ENCODE data around the gene TSPAN33. TPM values are rescaled to one million over a fixed set of nuclear protein-coding genes. Genes with fewer than 3 reads are reported as not detected.

TSPAN33 gene
- polyA plus RNA-seq, 1 of the 3 experiments (the other 2 are of a cell fraction) = 6.9 TPM

GRCh38 chr7:129203050-129203741, 58.7 kb downstream of the TSPAN33 start:
- no peaks in the 10 kb centered on the region for H3K27me3 ChIP-seq (ENCODE audit: insufficient read depth)
- no peak overlapping the region for H3K4me2 ChIP-seq
- H4K20me1 ChIP-seq (ENCODE audit: insufficient read depth) = peaks cover 12% of the 10 kb centered on the region; the same call in 1 of the 2 replicates
- TF ChIP-seq EZH2phosphoT487 (IDR thresholded peaks at IDR 0.05; ENCODE audit: borderline replicate concordance, low read depth) (no peak), TCF12 (IDR thresholded peaks at IDR 0.05) (no peak)
- H3K9me3 ChIP-seq = no peaks in the 10 kb centered on the region
- no peak overlapping the region for H3K27ac ChIP-seq (ENCODE audit: low read depth in 2 of 2, low read length in 1 of 2)
- no peak overlapping the region for H2AFZ ChIP-seq (ENCODE audit: low read depth)
- peaks cover 19% of the 10 kb centered on the region; the same call in 1 of the 2 replicates for H3K79me2 ChIP-seq (ENCODE audit: insufficient read depth)
- H3K9me2 ChIP-seq = no peaks in the 10 kb centered on the region
- ChIA-PET CTCF (interaction anchor here (1.0 to 14.2 kb wide), 6 partner anchors 8 to 442 kb away, joined by 4 to 385 read pairs (median 4); no protein-coding TSS in a partner anchor), POLR2A (no interaction called here)
- H3F3A ChIP-seq (replicated peaks; ENCODE audit: insufficient read depth) = peaks cover 3% of the 10 kb centered on the region
- DNase-seq = no peak
- WGBS (ENCODE audit: low lambda C conversion rate) = 74% methylated on average over 6 of the region's 14 CpGs
- H3K4me3 ChIP-seq (ENCODE audit: low read depth in 2 of 2, low read length in 1 of 2) = no peak overlapping the region
- H3K9ac ChIP-seq = no peak overlapping the region
- H3K36me3 ChIP-seq (replicated peaks in 1 of 2; ENCODE audit: control insufficient read depth in 1 of 2, insufficient read depth in 2 of 2, low read length in 1 of 2) = peaks cover 10 to 17% of the 10 kb centered on the region in 2 experiments
- no peaks in the 10 kb centered on the region for H3K4me1 ChIP-seq (ENCODE audit: control insufficient read depth in 1 of 2, insufficient read depth in 2 of 2, low read depth in 1 of 2, low read length in 1 of 2)

DNA sequence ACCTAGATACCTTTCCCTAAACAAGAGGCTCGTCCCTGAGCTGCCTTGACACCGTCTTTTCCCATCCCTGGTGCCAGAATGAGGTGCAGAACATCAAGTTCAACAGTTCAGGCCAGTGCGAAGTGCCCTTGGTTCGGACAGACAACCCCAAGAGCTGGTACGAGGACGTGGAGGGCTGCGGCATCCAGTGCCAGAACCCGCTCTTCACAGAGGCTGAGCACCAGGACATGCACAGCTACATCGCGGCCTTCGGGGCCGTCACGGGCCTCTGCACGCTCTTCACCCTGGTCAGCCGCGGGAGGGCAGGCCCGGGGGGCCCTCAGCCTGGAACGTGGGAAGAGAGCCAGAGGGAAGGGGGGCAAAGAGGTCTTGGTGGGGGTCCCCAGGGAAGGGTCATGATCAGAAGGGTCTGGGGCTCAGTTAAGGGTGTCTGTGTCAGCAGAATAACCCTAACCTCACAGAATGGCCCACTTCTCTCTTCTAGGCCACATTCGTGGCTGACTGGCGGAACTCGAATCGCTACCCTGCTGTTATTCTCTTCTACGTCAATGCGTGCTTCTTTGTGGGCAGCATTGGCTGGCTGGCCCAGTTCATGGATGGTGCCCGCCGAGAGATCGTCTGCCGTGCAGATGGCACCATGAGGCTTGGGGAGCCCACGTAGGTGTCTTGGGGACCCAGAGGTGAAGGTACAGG, 60.8 kb downstream of the TSPAN33 start:
- POLR2A ChIA-PET = no interaction called here
- peaks cover 11% of the 10 kb centered on the region; the same call in 1 of the 2 replicates for H3K79me2 ChIP-seq (ENCODE audit: insufficient read depth)
- no peak overlapping the region for H3K4me3 ChIP-seq (ENCODE audit: low read depth in 2 of 2, low read length in 1 of 2)
- DNase-seq = no peak
- H3K9me2 ChIP-seq = no peaks in the 10 kb centered on the region
- peaks cover 12% of the 10 kb centered on the region; the same call in 1 of the 2 replicates for H4K20me1 ChIP-seq (ENCODE audit: insufficient read depth)
- TF ChIP-seq RFX5 (IDR thresholded peaks at IDR 0.05; ENCODE audit: low read length) (no peak), FOSL2 (IDR thresholded peaks at IDR 0.05; ENCODE audit: borderline replicate concordance, low read depth) (no peak), EP300 (IDR thresholded peaks at IDR 0.05; ENCODE audit: borderline replicate concordance in 1 of 2, low read depth in 1 of 2, low read length in 1 of 2) (no peak), SMC3 (IDR thresholded peaks at IDR 0.05; ENCODE audit: low read depth, low read length) (no peak), SIN3A (IDR thresholded peaks at IDR 0.05; ENCODE audit: borderline replicate concordance, low read depth, low read length) (no peak), NRF1 (IDR thresholded peaks at IDR 0.05; ENCODE audit: low read depth, low read length) (no peak), TCF12 (IDR thresholded peaks at IDR 0.05) (no peak), MEF2A (IDR thresholded peaks at IDR 0.05; ENCODE audit: borderline replicate concordance, low read depth) (no peak), RCOR1 (IDR thresholded peaks at IDR 0.05; ENCODE audit: low read length) (no peak), CHD2 (IDR thresholded peaks at IDR 0.05; ENCODE audit: low read length, partially characterized antibody) (no peak), ELF1 (IDR thresholded peaks at IDR 0.05) (no peak)
- TF ChIP-seq, protein P1, sequence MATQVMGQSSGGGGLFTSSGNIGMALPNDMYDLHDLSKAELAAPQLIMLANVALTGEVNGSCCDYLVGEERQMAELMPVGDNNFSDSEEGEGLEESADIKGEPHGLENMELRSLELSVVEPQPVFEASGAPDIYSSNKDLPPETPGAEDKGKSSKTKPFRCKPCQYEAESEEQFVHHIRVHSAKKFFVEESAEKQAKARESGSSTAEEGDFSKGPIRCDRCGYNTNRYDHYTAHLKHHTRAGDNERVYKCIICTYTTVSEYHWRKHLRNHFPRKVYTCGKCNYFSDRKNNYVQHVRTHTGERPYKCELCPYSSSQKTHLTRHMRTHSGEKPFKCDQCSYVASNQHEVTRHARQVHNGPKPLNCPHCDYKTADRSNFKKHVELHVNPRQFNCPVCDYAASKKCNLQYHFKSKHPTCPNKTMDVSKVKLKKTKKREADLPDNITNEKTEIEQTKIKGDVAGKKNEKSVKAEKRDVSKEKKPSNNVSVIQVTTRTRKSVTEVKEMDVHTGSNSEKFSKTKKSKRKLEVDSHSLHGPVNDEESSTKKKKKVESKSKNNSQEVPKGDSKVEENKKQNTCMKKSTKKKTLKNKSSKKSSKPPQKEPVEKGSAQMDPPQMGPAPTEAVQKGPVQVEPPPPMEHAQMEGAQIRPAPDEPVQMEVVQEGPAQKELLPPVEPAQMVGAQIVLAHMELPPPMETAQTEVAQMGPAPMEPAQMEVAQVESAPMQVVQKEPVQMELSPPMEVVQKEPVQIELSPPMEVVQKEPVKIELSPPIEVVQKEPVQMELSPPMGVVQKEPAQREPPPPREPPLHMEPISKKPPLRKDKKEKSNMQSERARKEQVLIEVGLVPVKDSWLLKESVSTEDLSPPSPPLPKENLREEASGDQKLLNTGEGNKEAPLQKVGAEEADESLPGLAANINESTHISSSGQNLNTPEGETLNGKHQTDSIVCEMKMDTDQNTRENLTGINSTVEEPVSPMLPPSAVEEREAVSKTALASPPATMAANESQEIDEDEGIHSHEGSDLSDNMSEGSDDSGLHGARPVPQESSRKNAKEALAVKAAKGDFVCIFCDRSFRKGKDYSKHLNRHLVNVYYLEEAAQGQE (IDR thresholded peaks at IDR 0.05; ENCODE audit: low read depth, low read length) = no peak
- TF ChIP-seq, protein P2, sequence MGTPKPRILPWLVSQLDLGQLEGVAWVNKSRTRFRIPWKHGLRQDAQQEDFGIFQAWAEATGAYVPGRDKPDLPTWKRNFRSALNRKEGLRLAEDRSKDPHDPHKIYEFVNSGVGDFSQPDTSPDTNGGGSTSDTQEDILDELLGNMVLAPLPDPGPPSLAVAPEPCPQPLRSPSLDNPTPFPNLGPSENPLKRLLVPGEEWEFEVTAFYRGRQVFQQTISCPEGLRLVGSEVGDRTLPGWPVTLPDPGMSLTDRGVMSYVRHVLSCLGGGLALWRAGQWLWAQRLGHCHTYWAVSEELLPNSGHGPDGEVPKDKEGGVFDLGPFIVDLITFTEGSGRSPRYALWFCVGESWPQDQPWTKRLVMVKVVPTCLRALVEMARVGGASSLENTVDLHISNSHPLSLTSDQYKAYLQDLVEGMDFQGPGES (IDR thresholded peaks at IDR 0.05; ENCODE audit: low read depth, low read length) = no peak
- WGBS (ENCODE audit: low lambda C conversion rate) = 96% methylated on average over 28 of the region's 29 CpGs
- H3K9ac ChIP-seq = no peak overlapping the region
- no peaks in the 10 kb centered on the region for H3K27me3 ChIP-seq (ENCODE audit: insufficient read depth)
- H2AFZ ChIP-seq (ENCODE audit: low read depth) = no peak overlapping the region
- no peaks in the 10 kb centered on the region for H3F3A ChIP-seq (replicated peaks; ENCODE audit: insufficient read depth)
- no peak overlapping the region for H3K27ac ChIP-seq (ENCODE audit: low read depth in 2 of 2, low read length in 1 of 2)
- no peak overlapping the region for H3K4me2 ChIP-seq
- CTCF ChIA-PET = interaction anchor here (0.7 to 14.2 kb wide), 4 partner anchors 9 to 41 kb away, joined by 4 to 385 read pairs (median 20); no protein-coding TSS in a partner anchor
- H3K36me3 ChIP-seq (replicated peaks in 1 of 2; ENCODE audit: control insufficient read depth in 1 of 2, insufficient read depth in 2 of 2, low read length in 1 of 2) = peaks cover 11 to 21% of the 10 kb centered on the region in 2 experiments
- H3K4me1 ChIP-seq (ENCODE audit: control insufficient read depth in 1 of 2, insufficient read depth in 2 of 2, low read depth in 1 of 2, low read length in 1 of 2) = no peaks in the 10 kb centered on the region; a peak in 1 of 4 replicates
- no peaks in the 10 kb centered on the region for H3K9me3 ChIP-seq
